HL-60 (cell line): ENCODE results near the gene MYO5C.
A peak's percentile ranks its signal among the peaks of the same experiment; 100 is the strongest.

Source experiments
- DNase-seq, 2 experiments: peaks; one replicate each; pipeline ENCODE4 v3.0.0-alpha.2; 2010 to 2020; ENCODE audit warnings: low read depth in 1 of 2, low spot score in 1 of 2
- H3K27ac ChIP-seq: fragments of 250-450 bp; sonication (Bioruptor Pico); replicated peaks from 2 replicates; pipeline ENCODE4 v1.5.1; 2020; ENCODE audit warnings: mild to moderate bottlenecking, moderate library complexity
- H3K27me3 ChIP-seq: fragments of 250-450 bp; sonication (Bioruptor Pico); 2 replicates; pipeline ENCODE4 v1.5.1; 2021; ENCODE audit warnings: mild to moderate bottlenecking, moderate library complexity; ENCODE audit not compliant: insufficient read depth, poor library complexity, severe bottlenecking
- H3K4me3 ChIP-seq: replicated peaks from 2 replicates; pipeline ENCODE4 v1.5.1; 2011; ENCODE audit warnings: mild to moderate bottlenecking, control low read depth, low read length; ENCODE audit not compliant: insufficient read depth
- CTCF ChIP-seq: IDR thresholded peaks from one replicate; pipeline ENCODE4 v1.5.1; 2011; ENCODE audit warnings: low read length, control low read depth, inconsistent platforms; ENCODE audit not compliant: insufficient read depth
- GABPA ChIP-seq: IDR thresholded peaks from 2 replicates; pipeline ENCODE4 v1.6.1; 2012; ENCODE audit warnings: low read depth
- POLR2AphosphoS5 ChIP-seq: IDR thresholded peaks from 2 replicates; pipeline ENCODE4 v1.6.1; 2012; ENCODE audit warnings: low read depth
- REST ChIP-seq: IDR thresholded peaks from 2 replicates; pipeline ENCODE4 v1.6.1; 2012; ENCODE audit warnings: low read depth; ENCODE audit not compliant: insufficient replicate concordance
- SPI1 ChIP-seq: IDR thresholded peaks from 2 replicates; pipeline ENCODE4 v1.6.1; 2012; ENCODE audit warnings: low read depth, mild to moderate bottlenecking, borderline replicate concordance

Gene MYO5C

GRCh38 chr15:52246686-52247431 lies 48.7 kb downstream of the MYO5C start:
- Histone ChIP-seq H3K27me3 (no peaks in the 10 kb centered on the region), H3K4me3 (no peak overlapping the region), H3K27ac (peak overlapping the region; percentile 72)
- TF ChIP-seq GABPA: no peak
- TF ChIP-seq SPI1: no peak
- no peak for TF ChIP-seq REST
- no peak for TF ChIP-seq CTCF
- TF ChIP-seq POLR2AphosphoS5: peak; percentile 82
- peak; percentile 95 to 97 for DNase-seq

- Histone ChIP-seq H3K27me3 (no peaks in the 10 kb centered on the region), H3K27ac (peak overlapping the region; percentile 84), H3K4me3 (no peak overlapping the region)
- DNase-seq: peak; percentile 71 to 80
- peak; percentile 94 for TF ChIP-seq SPI1
- TF ChIP-seq POLR2AphosphoS5: peak; percentile 85
- peak; percentile 51 for TF ChIP-seq REST
- no peak for TF ChIP-seq CTCF
- peak; percentile 73 for TF ChIP-seq GABPA
Measured at GRCh38 chr15:52243697-52244555, 51.7 kb downstream of the MYO5C start.

GRCh38 chr15:52243286-52243685 lies 52.3 kb downstream of the MYO5C start:
- TF ChIP-seq REST (no peak), GABPA (no peak), POLR2AphosphoS5 (no peak), SPI1 (no peak), CTCF (no peak)
- DNase-seq: no peak
- Histone ChIP-seq H3K4me3 (no peak overlapping the region), H3K27ac (peak overlapping the region; percentile 84), H3K27me3 (no peaks in the 10 kb centered on the region)
